Keratinocyte (primary cell): Measurements from ENCODE around the gene CEP63. TPM values are rescaled to one million over a fixed set of nuclear protein-coding genes. Genes with fewer than 3 reads are reported as not detected.

ENCODE experiments used
- DNase-seq: peaks from one replicate; pipeline ENCODE4 v3.0.0-alpha.2; 2011; ENCODE audit warnings: low read depth, missing footprints, low spot score
- FAIRE-seq: peaks from 2 replicates; lab custom pipeline; 2011; peaks lifted over from hg19 to GRCh38; lab: Jason Lieb, UNC
- H2AFZ ChIP-seq: 2 replicates; pipeline ENCODE4 v1.6.0; 2012; ENCODE audit warnings: low read length, control low read depth, inconsistent platforms; ENCODE audit not compliant: control insufficient read depth
- H3K27ac ChIP-seq: 2 replicates; pipeline ENCODE4 v1.5.1; 2011; ENCODE audit warnings: low read length; ENCODE audit not compliant: control insufficient read depth, insufficient read depth
- H3K27me3 ChIP-seq: 3 replicates; pipeline ENCODE4 v1.6.0; 2011; ENCODE audit warnings: low read length; ENCODE audit not compliant: control insufficient read depth, insufficient read depth; ENCODE audit errors: extremely low read depth
- H3K36me3 ChIP-seq, 2 experiments: 2 replicates in 1 of 2; 3 replicates in 1 of 2; pipeline ENCODE4 v1.5.1; 2011; ENCODE audit warnings: low read length in 2 of 2, mild to moderate bottlenecking in 1 of 2; ENCODE audit not compliant: control insufficient read depth in 2 of 2, insufficient read depth in 2 of 2; ENCODE audit errors: extremely low read depth in 1 of 2
- H3K4me1 ChIP-seq: 3 replicates; pipeline ENCODE4 v1.5.1; 2011; ENCODE audit warnings: low read length; ENCODE audit not compliant: control insufficient read depth, insufficient read depth; ENCODE audit errors: extremely low read depth
- H3K4me2 ChIP-seq: 3 replicates; pipeline ENCODE4 v1.6.0; 2011; ENCODE audit warnings: low read depth, low read length; ENCODE audit not compliant: control insufficient read depth, insufficient read depth; ENCODE audit errors: extremely low read depth
- H3K4me3 ChIP-seq, 3 experiments: fragments of 200-600 bp in 1 of 3; sonication (generic) in 1 of 3; 2 replicates in 2 of 3; 3 replicates in 1 of 3; pipeline ENCODE4 v1.5.1; 2011 to 2016; ENCODE audit warnings: low read length in 3 of 3, mild to moderate bottlenecking in 3 of 3, control low read depth in 2 of 3, inconsistent platforms in 1 of 3, low read depth in 1 of 3, mixed read lengths in 1 of 3, mixed run types in 1 of 3, moderate library complexity in 1 of 3; ENCODE audit not compliant: control insufficient read depth in 2 of 3, insufficient read depth in 2 of 3; ENCODE audit errors: extremely low read depth in 1 of 3
- H3K79me2 ChIP-seq: 2 replicates; pipeline ENCODE4 v1.6.0; 2012; ENCODE audit warnings: low read length; ENCODE audit not compliant: control insufficient read depth, insufficient read depth
- H3K9ac ChIP-seq: 3 replicates; pipeline ENCODE4 v1.6.0; 2011; ENCODE audit warnings: low read length; ENCODE audit not compliant: control insufficient read depth, insufficient read depth; ENCODE audit errors: extremely low read depth
- H3K9me1 ChIP-seq: 3 replicates; pipeline ENCODE4 v1.6.0; 2011; ENCODE audit warnings: low read length; ENCODE audit not compliant: control insufficient read depth, insufficient read depth; ENCODE audit errors: extremely low read depth
- H3K9me3 ChIP-seq: 2 replicates; pipeline ENCODE4 v1.5.1; 2012; ENCODE audit warnings: low read depth, low read length; ENCODE audit not compliant: control insufficient read depth
- H4K20me1 ChIP-seq: 3 replicates; pipeline ENCODE4 v1.6.0; 2011; ENCODE audit warnings: low read length; ENCODE audit not compliant: control insufficient read depth, insufficient read depth; ENCODE audit errors: extremely low read depth
- EZH2 ChIP-seq: IDR thresholded peaks from one replicate; pipeline ENCODE4 v1.6.1; 2012; ENCODE audit warnings: inconsistent platforms, mild to moderate bottlenecking, low read length, moderate library complexity
- dilution Hi-C: fragments of 300-500 bp; cut with MboI; formaldehyde crosslinking; loops from one replicate; pipeline ENCODE4 v1.7.0; 2020; ENCODE audit warnings: low sequenced_read_pairs; ENCODE audit not compliant: extremely low pct_ligation_motif_present
- polyA plus RNA-seq, 5 experiments: library from polyadenylated mRNA; depleted of rRNA in 3 of 5; stranded (reverse) in 3 of 5; stranded (forward) in 1 of 5; unstranded in 1 of 5; fragments of >200 nt; gene quantifications; 1 replicate in 1 of 5; 2 replicates in 3 of 5; 3 replicates in 1 of 5; pipeline versions ENCODE4 v1.2.1 to v1.2.3, GENCODE V29; 2011 to 2012; ENCODE audit warnings: missing spikeins in 2 of 5, low read depth in 1 of 5, low replicate concordance in 1 of 5
- TF ChIP-seq, protein P1 (sequence below), 3 experiments: IDR thresholded peaks in 1 of 3; conservative IDR thresholded peaks in 1 of 3; optimal IDR thresholded peaks in 1 of 3; 2 replicates in 2 of 3; 3 replicates in 1 of 3; pipeline versions ENCODE3 to v1.5.1; 2011; ENCODE audit warnings: low read length in 3 of 3, mild to moderate bottlenecking in 3 of 3, moderate library complexity in 2 of 3, control low read depth in 1 of 3, inconsistent platforms in 1 of 3; ENCODE audit not compliant: insufficient read depth in 2 of 3; ENCODE audit errors: extremely low read depth in 1 of 3

Gene CEP63
- polyA plus RNA-seq, 1 donor (not counting 4 experiments of a cell fraction or from before 2014, with no cell fraction given) = 10.1 TPM

DNA sequence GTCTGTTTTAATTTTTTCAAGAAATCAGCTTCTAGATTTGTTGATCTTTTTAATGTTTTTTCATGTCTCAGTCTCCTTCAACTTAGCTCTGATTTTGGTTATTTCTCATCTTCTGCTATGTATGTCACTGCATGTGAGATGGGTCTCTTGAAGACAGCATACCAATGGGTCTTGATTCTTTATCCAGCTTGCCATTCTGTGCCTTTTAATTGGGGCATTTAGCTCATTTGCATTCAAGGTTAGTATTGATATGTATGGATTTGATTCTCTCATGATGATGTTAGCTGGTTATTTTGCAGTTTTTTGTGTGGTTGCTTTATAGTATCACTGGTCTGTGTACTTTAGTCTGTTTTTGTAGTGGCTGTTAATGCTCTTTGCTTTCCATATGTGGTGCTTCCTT lies 39.4 kb downstream of the CEP63 start:
- no peaks in the 10 kb centered on the region for H3K27me3 ChIP-seq
- H3K4me2 ChIP-seq = no peak overlapping the region
- FAIRE-seq (no peak), DNase-seq (no peak)
- no peak overlapping the region for H3K27ac ChIP-seq
- no peaks in the 10 kb centered on the region for H3K9me1 ChIP-seq
- no peak overlapping the region for H2AFZ ChIP-seq
- dilution Hi-C loops = no loop called here
- no peaks in the 10 kb centered on the region for H3K36me3 ChIP-seq
- H3K9me3 ChIP-seq = no peaks in the 10 kb centered on the region
- no peaks in the 10 kb centered on the region for H3K4me1 ChIP-seq
- H4K20me1 ChIP-seq = no peaks in the 10 kb centered on the region
- TF ChIP-seq EZH2 = no peak
- TF ChIP-seq, protein P1, sequence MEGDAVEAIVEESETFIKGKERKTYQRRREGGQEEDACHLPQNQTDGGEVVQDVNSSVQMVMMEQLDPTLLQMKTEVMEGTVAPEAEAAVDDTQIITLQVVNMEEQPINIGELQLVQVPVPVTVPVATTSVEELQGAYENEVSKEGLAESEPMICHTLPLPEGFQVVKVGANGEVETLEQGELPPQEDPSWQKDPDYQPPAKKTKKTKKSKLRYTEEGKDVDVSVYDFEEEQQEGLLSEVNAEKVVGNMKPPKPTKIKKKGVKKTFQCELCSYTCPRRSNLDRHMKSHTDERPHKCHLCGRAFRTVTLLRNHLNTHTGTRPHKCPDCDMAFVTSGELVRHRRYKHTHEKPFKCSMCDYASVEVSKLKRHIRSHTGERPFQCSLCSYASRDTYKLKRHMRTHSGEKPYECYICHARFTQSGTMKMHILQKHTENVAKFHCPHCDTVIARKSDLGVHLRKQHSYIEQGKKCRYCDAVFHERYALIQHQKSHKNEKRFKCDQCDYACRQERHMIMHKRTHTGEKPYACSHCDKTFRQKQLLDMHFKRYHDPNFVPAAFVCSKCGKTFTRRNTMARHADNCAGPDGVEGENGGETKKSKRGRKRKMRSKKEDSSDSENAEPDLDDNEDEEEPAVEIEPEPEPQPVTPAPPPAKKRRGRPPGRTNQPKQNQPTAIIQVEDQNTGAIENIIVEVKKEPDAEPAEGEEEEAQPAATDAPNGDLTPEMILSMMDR (optimal IDR thresholded peaks at IDR 0.05 in 1 of 3, IDR thresholded peaks at IDR 0.05 in 1 of 3, conservative IDR thresholded peaks at IDR 0.05 in 1 of 3; ENCODE audit: extremely low read depth in 1 of 3, insufficient read depth in 2 of 3, low read length in 3 of 3) = no peak
- H3K4me3 ChIP-seq = no peak overlapping the region
- peaks cover 6% of the 10 kb centered on the region for H3K79me2 ChIP-seq
- H3K9ac ChIP-seq = no peak overlapping the region

- no peak for TF ChIP-seq EZH2
- TF ChIP-seq, protein P1 (optimal IDR thresholded peaks at IDR 0.05 in 1 of 3, IDR thresholded peaks at IDR 0.05 in 1 of 3, conservative IDR thresholded peaks at IDR 0.05 in 1 of 3; ENCODE audit: extremely low read depth in 1 of 3, insufficient read depth in 2 of 3, low read length in 3 of 3) = no peak
- Histone ChIP-seq H3K9me1 (no peaks in the 10 kb centered on the region), H3K36me3 (no peaks in the 10 kb centered on the region), H3K9me3 (no peaks in the 10 kb centered on the region), H3K79me2 (peaks cover 6% of the 10 kb centered on the region), H4K20me1 (no peaks in the 10 kb centered on the region), H3K4me2 (no peak overlapping the region), H2AFZ (no peak overlapping the region), H3K27me3 (no peaks in the 10 kb centered on the region), H3K4me1 (no peaks in the 10 kb centered on the region), H3K9ac (no peak overlapping the region), H3K4me3 (no peak overlapping the region), H3K27ac (no peak overlapping the region)
- dilution Hi-C loops = no loop called here
- no peak for DNase-seq
- FAIRE-seq = no peak
These were observed 40.5 kb downstream of the CEP63 start for GRCh38 chr3:134526319-134526718.
